Neural progenitor cell (in vitro differentiated cells): ENCODE measurements around the gene CST11.

Experiments
- EZH2 ChIP-seq: fragments of 200-600 bp; sonication (generic); IDR thresholded peaks from 2 replicates; pipeline ENCODE4 v1.6.1; 2017; ENCODE audit warnings: antibody characterized with exemption, mild to moderate bottlenecking, moderate library complexity
- EZH2phosphoT487 ChIP-seq: fragments of 200-600 bp; sonication (generic); IDR thresholded peaks from 2 replicates; pipeline ENCODE4 v1.6.1; 2017; ENCODE audit warnings: antibody characterized with exemption
- TF ChIP-seq, protein P1 (sequence below): fragments of 200-600 bp; sonication (generic); IDR thresholded peaks from 2 replicates; pipeline ENCODE4 v1.5.1; 2017; ENCODE audit warnings: antibody characterized with exemption, mild to moderate bottlenecking

DNA sequence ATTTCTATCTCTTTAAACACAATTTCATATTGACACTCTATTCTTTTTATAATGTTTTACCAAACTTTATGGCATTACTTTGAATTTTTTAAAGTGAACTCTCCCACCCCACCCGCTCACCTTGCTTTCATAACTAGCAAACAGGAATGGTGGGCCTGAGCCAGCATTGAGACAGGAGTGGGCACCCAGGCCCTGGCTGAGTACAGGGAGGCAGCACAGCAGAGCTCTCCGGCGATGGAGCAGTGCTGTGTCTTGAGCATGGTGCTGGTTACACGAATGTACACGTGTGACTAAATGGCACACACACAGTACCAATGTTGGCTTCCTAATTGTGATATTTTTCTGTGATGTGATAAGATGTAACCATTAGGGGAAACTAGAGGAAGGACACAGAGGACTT, 4.5 kb downstream of the CST11 start:
- TF ChIP-seq, protein P1, sequence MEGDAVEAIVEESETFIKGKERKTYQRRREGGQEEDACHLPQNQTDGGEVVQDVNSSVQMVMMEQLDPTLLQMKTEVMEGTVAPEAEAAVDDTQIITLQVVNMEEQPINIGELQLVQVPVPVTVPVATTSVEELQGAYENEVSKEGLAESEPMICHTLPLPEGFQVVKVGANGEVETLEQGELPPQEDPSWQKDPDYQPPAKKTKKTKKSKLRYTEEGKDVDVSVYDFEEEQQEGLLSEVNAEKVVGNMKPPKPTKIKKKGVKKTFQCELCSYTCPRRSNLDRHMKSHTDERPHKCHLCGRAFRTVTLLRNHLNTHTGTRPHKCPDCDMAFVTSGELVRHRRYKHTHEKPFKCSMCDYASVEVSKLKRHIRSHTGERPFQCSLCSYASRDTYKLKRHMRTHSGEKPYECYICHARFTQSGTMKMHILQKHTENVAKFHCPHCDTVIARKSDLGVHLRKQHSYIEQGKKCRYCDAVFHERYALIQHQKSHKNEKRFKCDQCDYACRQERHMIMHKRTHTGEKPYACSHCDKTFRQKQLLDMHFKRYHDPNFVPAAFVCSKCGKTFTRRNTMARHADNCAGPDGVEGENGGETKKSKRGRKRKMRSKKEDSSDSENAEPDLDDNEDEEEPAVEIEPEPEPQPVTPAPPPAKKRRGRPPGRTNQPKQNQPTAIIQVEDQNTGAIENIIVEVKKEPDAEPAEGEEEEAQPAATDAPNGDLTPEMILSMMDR: no peak
- TF ChIP-seq EZH2: no peak
- no peak for TF ChIP-seq EZH2phosphoT487
